Esophagus squamous epithelium (tissue), 4 donors: ENCODE data around the gene GTF2A1L.

Experiments used
- CTCF ChIP-seq, 6 experiments: fragments of 450-650 bp in 4 of 6; fragments of 200-600 bp in 2 of 6; sonication (generic) in 2 of 6; IDR thresholded peaks; one replicate each; pipeline ENCODE4 v1.5.1; 2016 to 2019; ENCODE audit warnings: antibody characterized with exemption in 6 of 6, mild to moderate bottlenecking in 4 of 6, moderate library complexity in 4 of 6
- POLR2A ChIP-seq, 4 donors: fragments of 450-650 bp; IDR thresholded peaks; one replicate each; pipeline ENCODE4 v1.6.1; 2017; ENCODE audit warnings: antibody characterized with exemption in 4 of 4, mild to moderate bottlenecking in 4 of 4, moderate library complexity in 3 of 4

GRCh38 chr2:48613211-48613610 is 4.4 kb upstream of the GTF2A1L start:
- no peak for TF ChIP-seq CTCF (IDR thresholded peaks at IDR 0.05)
- TF ChIP-seq POLR2A (IDR thresholded peaks at IDR 0.05), result no peak
